CD8-positive, alpha-beta memory T cell (primary cell): Measurements from ENCODE around the gene ARHGEF5. TPM values are rescaled to one million over a fixed set of nuclear protein-coding genes. Genes with fewer than 3 reads are reported as not detected.
A peak's percentile ranks its signal among the peaks of the same experiment; 100 is the strongest.

Source experiments
- CTCF ChIA-PET: fragments of 350-600 bp; sonication (Branson Sonifier 250); formaldehyde crosslinking; loops from one replicate; lab custom pipeline; 2021; ENCODE audit warnings: antibody characterized with exemption; lab: Charles Lee
- POLR2A ChIA-PET: fragments of 350-600 bp; sonication (Branson Sonifier 250); formaldehyde crosslinking; loops from one replicate; lab custom pipeline; 2021; ENCODE audit warnings: antibody characterized with exemption; lab: Charles Lee
- DNase-seq, 5 donors: peaks; one replicate each; pipeline versions ENCODE4 v3.0.0 to v3.0.0-alpha.2; 2020 to 2022; ENCODE audit warnings: mixed read lengths in 1 of 5
- H3K27ac ChIP-seq: one replicate; pipeline ENCODE4 v1.7.0; 2013; ENCODE audit warnings: low read depth, mild to moderate bottlenecking, low read length, moderate library complexity
- H3K27me3 ChIP-seq: 2 replicates; pipeline ENCODE4 v1.7.0; 2013; ENCODE audit warnings: low read length, mild to moderate bottlenecking; ENCODE audit not compliant: insufficient read depth, poor library complexity, severe bottlenecking
- H3K36me3 ChIP-seq: 2 replicates; pipeline ENCODE4 v1.7.0; 2013; ENCODE audit warnings: mild to moderate bottlenecking, low read length, moderate library complexity; ENCODE audit not compliant: insufficient read depth
- H3K4me1 ChIP-seq: 2 replicates; pipeline ENCODE4 v1.7.0; 2013; ENCODE audit warnings: mild to moderate bottlenecking, low read length, moderate library complexity; ENCODE audit not compliant: insufficient read depth
- H3K4me3 ChIP-seq: 2 replicates; pipeline ENCODE4 v1.7.0; 2013; ENCODE audit warnings: mild to moderate bottlenecking, low read length
- H3K9me3 ChIP-seq: 2 replicates; pipeline ENCODE4 v1.7.0; 2013; ENCODE audit warnings: mild to moderate bottlenecking, low read length
- H3K27ac Mint-ChIP-seq, 8 donors: one replicate each; pipeline ENCODE4 v1.8.0; 2020 to 2021; ENCODE audit warnings: mixed read lengths in 8 of 8, mild to moderate bottlenecking in 6 of 8, inconsistent platforms in 3 of 8, moderate library complexity in 3 of 8
- H3K27me3 Mint-ChIP-seq, 2 donors: one replicate each; pipeline ENCODE4 v1.8.0; 2020 to 2021; ENCODE audit warnings: mixed read lengths in 2 of 2, mild to moderate bottlenecking in 1 of 2, moderate library complexity in 1 of 2
- H3K36me3 Mint-ChIP-seq, 3 donors: one replicate each; pipeline ENCODE4 v1.8.0; 2020 to 2021; ENCODE audit warnings: mixed read lengths in 3 of 3, inconsistent platforms in 1 of 3, mild to moderate bottlenecking in 1 of 3
- H3K4me1 Mint-ChIP-seq, 3 donors: one replicate each; pipeline ENCODE4 v1.8.0; 2020 to 2021; ENCODE audit warnings: mixed read lengths in 3 of 3, inconsistent platforms in 1 of 3, mild to moderate bottlenecking in 1 of 3
- H3K4me3 Mint-ChIP-seq, 7 donors: one replicate each; pipeline ENCODE4 v1.8.0; 2020 to 2021; ENCODE audit warnings: mixed read lengths in 7 of 7, mild to moderate bottlenecking in 6 of 7, moderate library complexity in 4 of 7, inconsistent platforms in 2 of 7
- H3K9me3 Mint-ChIP-seq, 5 donors: one replicate each; pipeline ENCODE4 v1.8.0; 2020 to 2022; ENCODE audit warnings: mixed read lengths in 5 of 5, mild to moderate bottlenecking in 3 of 5, moderate library complexity in 2 of 5, inconsistent platforms in 1 of 5
- polyA plus RNA-seq: library from polyadenylated mRNA; unstranded; fragments of 300-500 nt; fragmentation: Illumina TruSeq; gene quantifications from one replicate; pipeline ENCODE4 v1.2.3, GENCODE V29; 2021
- total RNA-seq, 2 experiments: library from RNA; stranded (reverse); gene quantifications; one replicate each; pipeline ENCODE4 v1.2.3, GENCODE V29; 2021

ARHGEF5 gene
- total and polyA plus RNA-seq, 3 experiments from 2014 or later = 3.0 to 11.4 (median 10.3) TPM

DNA sequence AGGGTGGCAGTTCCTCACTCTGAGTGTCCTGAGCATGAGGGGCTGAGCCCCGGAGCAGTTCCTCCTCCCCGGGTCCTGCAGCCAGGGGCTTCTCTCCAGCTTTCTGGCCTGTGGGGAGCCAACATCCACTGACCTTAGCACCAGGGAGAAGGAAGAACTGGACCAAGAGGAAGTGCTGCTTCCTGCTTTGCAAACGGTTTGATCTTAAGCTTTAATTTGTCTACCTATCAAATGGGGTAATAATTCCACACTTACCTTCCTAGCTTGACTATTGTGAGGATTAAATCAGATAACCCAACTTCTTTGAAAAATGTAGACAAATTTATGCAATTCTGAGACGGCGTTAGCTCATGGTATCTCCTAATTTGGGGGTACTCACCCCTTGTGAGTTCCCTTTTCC is 46.3 kb downstream of the ARHGEF5 start:
- Histone ChIP-seq H3K4me1 (no peaks in the 10 kb centered on the region), H3K36me3 (no peaks in the 10 kb centered on the region), H3K4me3 (no peak overlapping the region), H3K9me3 (no peaks in the 10 kb centered on the region), H3K27ac (no peak overlapping the region), H3K27me3 (no peaks in the 10 kb centered on the region)
- ChIA-PET CTCF (interaction anchor here (1.3 kb wide), 1 partner anchor 9 kb away, joined by 3 read pairs; no protein-coding TSS in a partner anchor), POLR2A (no interaction called here)
- no peak overlapping the region for H3K4me3 Mint-ChIP-seq
- peak overlapping the region in 1 of 8 donors; percentile 42 for H3K27ac Mint-ChIP-seq
- no peaks in the 10 kb centered on the region for H3K4me1 Mint-ChIP-seq
- no peaks in the 10 kb centered on the region for H3K9me3 Mint-ChIP-seq
- no peaks in the 10 kb centered on the region for H3K36me3 Mint-ChIP-seq
- no peak for DNase-seq
- peaks cover 7 to 15% of the 10 kb centered on the region in 2 donors for H3K27me3 Mint-ChIP-seq

DNA sequence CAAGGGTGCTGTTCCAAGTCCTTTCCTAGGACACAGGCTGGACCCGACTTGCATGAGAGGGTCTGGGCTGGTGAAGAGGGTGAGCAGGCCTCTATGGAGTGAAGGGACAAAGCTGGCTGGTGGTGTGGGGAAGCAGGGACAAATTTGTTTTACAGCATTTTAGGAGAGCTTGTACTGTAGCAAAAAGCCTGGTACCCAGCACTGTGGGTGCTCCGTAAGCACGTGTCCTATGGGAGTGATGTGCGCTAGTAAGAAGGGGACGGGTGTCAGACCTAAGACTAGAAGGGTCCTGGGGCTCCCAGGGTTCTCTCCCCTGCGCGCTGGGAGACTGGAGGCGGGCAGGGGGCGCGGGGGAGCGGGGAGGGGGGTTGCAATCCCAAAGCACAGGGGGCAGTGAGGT is 47.9 kb downstream of the ARHGEF5 start:
- H3K36me3 ChIP-seq = no peaks in the 10 kb centered on the region
- H3K4me3 Mint-ChIP-seq = no peak overlapping the region
- H3K9me3 ChIP-seq = no peaks in the 10 kb centered on the region
- CTCF ChIA-PET = no interaction called here
- H3K27ac Mint-ChIP-seq = no peak overlapping the region
- DNase-seq = no peak
- no peaks in the 10 kb centered on the region for H3K4me1 ChIP-seq
- no peak overlapping the region for H3K27ac ChIP-seq
- POLR2A ChIA-PET = no interaction called here
- H3K4me1 Mint-ChIP-seq = no peaks in the 10 kb centered on the region
- no peaks in the 10 kb centered on the region for H3K27me3 ChIP-seq
- no peaks in the 10 kb centered on the region for H3K9me3 Mint-ChIP-seq
- H3K4me3 ChIP-seq = no peak overlapping the region
- H3K36me3 Mint-ChIP-seq = no peaks in the 10 kb centered on the region
- peaks cover 6 to 23% of the 10 kb centered on the region in 2 donors for H3K27me3 Mint-ChIP-seq

DNA sequence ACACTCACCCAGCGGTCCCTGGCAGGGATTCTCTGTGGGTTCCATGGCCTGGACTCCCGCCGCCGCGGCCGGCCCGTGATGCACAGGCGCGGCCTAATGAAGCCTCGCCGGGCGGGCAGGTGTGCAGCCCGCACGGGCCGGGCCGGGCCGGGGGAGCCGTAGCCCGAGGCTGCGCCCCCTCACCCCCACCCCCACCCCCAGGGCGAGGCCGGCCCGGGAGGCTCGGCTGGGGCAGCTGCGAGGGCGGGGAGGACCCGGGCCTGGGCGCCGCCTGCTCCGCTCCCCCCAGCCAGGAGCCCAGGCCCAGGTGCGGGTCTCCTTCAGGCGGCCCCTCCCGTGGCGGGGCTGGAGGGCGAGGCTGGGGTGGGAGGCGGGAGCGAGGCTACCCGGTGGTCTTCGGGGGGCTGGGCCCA is 48.5 kb downstream of the ARHGEF5 start, which contains the start of gene NOBOX:
Gene NOBOX (minus strand): TSS at position 45 of the 413 bp plus-strand sequence.
- Mint-ChIP-seq H3K27me3 (peaks cover 5 to 28% of the 10 kb centered on the region in 2 donors), H3K36me3 (no peaks in the 10 kb centered on the region), H3K9me3 (no peaks in the 10 kb centered on the region), H3K4me3 (no peak within 1 kb of the TSS), H3K27ac (no peak within 1 kb of the TSS), H3K4me1 (no peaks in the 10 kb centered on the region)
- Histone ChIP-seq H3K4me1 (no peaks in the 10 kb centered on the region), H3K27me3 (no peaks in the 10 kb centered on the region), H3K4me3 (no peak within 1 kb of the TSS), H3K36me3 (no peaks in the 10 kb centered on the region), H3K27ac (no peak within 1 kb of the TSS), H3K9me3 (no peaks in the 10 kb centered on the region)
- DNase-seq = no peak
- ChIA-PET POLR2A (no interaction called here), CTCF (no interaction called here)

DNA sequence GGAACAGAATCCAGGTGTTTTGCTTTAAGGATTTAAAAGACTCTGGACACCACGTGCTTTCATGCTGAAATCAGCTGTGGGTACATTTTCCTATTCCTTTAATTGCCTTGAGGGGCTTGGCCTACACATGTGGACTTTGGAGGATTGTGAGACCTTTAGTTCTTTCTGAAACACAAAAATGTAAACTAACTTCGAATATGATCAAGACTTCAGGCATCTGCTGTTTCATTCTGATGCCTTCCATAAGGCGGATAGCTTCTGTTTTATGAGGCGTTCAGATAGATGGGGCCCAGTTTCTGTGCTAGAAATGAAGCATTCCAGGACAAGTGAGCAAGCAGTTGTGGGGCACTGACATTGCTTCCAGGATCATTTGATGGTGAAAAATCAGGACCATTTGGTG is 49.7 kb downstream of the ARHGEF5 start:
- H3K27ac Mint-ChIP-seq = no peak overlapping the region
- H3K4me1 Mint-ChIP-seq = no peaks in the 10 kb centered on the region
- POLR2A ChIA-PET = no interaction called here
- H3K9me3 Mint-ChIP-seq = no peaks in the 10 kb centered on the region
- H3K36me3 Mint-ChIP-seq = no peaks in the 10 kb centered on the region
- Histone ChIP-seq H3K4me3 (no peak overlapping the region), H3K9me3 (no peaks in the 10 kb centered on the region), H3K36me3 (no peaks in the 10 kb centered on the region), H3K27ac (no peak overlapping the region), H3K27me3 (no peaks in the 10 kb centered on the region), H3K4me1 (no peaks in the 10 kb centered on the region)
- no peak overlapping the region for H3K4me3 Mint-ChIP-seq
- CTCF ChIA-PET = interaction anchor here (1.1 kb wide), 1 partner anchor 13 kb away, joined by 3 read pairs; no protein-coding TSS in a partner anchor
- peaks cover 5 to 34% of the 10 kb centered on the region in 2 donors for H3K27me3 Mint-ChIP-seq
- DNase-seq = no peak

DNA sequence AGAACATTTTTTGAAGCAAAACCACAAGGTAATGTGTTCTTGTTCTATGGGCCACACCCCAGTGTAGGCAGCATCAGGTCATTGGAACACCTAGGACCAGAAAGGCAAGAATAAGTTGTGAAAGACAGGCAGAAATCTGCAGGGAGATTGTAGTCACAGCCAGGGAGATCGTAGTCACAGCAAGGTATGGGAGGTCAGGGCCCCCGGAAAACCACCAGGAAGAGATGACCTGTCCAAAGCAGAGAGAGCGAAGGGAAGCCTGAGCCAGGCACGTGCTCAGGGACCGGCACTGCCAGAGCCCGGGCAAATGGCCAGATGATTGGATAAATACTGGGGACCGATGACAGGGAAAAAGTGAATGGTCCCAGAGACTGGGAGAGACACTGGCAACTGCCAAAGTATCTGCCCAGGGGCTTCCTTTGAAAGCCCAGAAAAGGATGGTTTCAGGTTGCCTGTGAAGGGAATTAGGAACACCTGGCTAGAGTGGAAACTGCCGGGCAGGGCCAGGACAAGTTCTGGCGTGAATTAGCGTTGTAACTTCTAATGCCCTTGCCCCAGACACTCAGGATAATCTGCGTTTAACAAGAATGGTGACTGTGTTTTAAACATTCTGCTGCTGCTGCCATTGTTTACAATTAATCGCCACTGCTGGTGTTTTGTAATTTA is 52.2 kb downstream of the ARHGEF5 start:
- Mint-ChIP-seq H3K4me3 (no peak overlapping the region), H3K4me1 (no peaks in the 10 kb centered on the region), H3K27ac (no peak overlapping the region), H3K36me3 (no peaks in the 10 kb centered on the region), H3K9me3 (no peaks in the 10 kb centered on the region), H3K27me3 (peaks cover 5 to 41% of the 10 kb centered on the region in 2 donors)
- Histone ChIP-seq H3K4me1 (no peaks in the 10 kb centered on the region), H3K4me3 (no peak overlapping the region), H3K27me3 (no peaks in the 10 kb centered on the region), H3K27ac (no peak overlapping the region), H3K9me3 (no peaks in the 10 kb centered on the region), H3K36me3 (no peaks in the 10 kb centered on the region)
- DNase-seq = no peak
- CTCF ChIA-PET = no interaction called here
- POLR2A ChIA-PET = no interaction called here

DNA sequence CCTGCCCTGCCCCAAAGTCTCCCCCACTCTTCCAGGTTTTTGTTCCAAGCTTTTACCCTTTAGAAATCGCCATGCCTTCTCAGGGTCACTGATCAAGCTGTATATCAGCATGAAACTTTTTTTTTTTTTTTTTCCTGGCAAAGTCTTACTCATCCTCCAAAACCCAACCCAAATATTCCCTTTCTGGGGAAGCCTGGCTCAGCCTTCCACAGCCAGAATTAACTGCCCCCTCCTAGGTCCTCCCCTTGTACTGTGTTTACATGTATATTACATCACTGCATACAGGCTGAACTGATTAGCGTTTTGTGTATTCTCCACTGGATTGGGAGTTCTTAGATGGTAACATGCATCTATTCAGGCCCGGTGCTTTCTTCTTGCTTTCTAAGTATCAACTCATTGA is 52.9 kb downstream of the ARHGEF5 start:
- ChIA-PET POLR2A (no interaction called here), CTCF (no interaction called here)
- no peak overlapping the region for H3K27ac ChIP-seq
- H3K4me1 ChIP-seq = no peaks in the 10 kb centered on the region
- no peak overlapping the region for H3K4me3 Mint-ChIP-seq
- H3K4me1 Mint-ChIP-seq = no peaks in the 10 kb centered on the region
- H3K9me3 ChIP-seq = no peaks in the 10 kb centered on the region
- no peaks in the 10 kb centered on the region for H3K36me3 Mint-ChIP-seq
- H3K9me3 Mint-ChIP-seq = no peaks in the 10 kb centered on the region
- no peak overlapping the region for H3K27ac Mint-ChIP-seq
- no peak for DNase-seq
- H3K27me3 Mint-ChIP-seq = peaks cover 4 to 37% of the 10 kb centered on the region in 2 donors
- H3K4me3 ChIP-seq = no peak overlapping the region
- H3K36me3 ChIP-seq = no peaks in the 10 kb centered on the region
- no peaks in the 10 kb centered on the region for H3K27me3 ChIP-seq

DNA sequence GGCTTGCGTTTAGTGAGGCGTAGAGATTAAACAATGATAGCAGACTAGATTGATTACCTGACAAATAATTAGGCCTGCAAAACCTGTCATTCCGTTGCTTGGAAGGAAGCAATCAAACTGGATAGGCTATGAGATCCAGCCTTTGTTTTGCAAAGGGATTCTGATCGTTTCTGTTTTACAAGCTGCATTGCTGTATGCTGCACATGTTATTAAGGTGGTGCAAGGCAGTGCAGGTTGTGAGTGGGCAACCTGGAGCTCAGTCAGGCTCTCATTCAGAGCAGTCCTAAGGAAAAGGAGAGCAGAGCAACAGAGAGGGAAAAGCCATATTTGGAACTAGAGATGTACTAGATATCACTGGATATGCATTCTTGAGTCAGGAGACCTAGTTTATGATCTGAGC is 55.2 kb downstream of the ARHGEF5 start:
- ChIA-PET POLR2A (no interaction called here), CTCF (interaction anchor here (0.8 to 1.5 kb wide), 2 partner anchors 9 to 14 kb away, joined by 3 read pairs; no protein-coding TSS in a partner anchor)
- H3K27me3 ChIP-seq = no peaks in the 10 kb centered on the region
- H3K27me3 Mint-ChIP-seq = peaks cover 3 to 41% of the 10 kb centered on the region in 2 donors
- H3K36me3 Mint-ChIP-seq = no peaks in the 10 kb centered on the region
- H3K4me3 Mint-ChIP-seq = no peak overlapping the region
- H3K4me3 ChIP-seq = no peak overlapping the region
- no peaks in the 10 kb centered on the region for H3K9me3 ChIP-seq
- no peak overlapping the region for H3K27ac ChIP-seq
- no peaks in the 10 kb centered on the region for H3K4me1 Mint-ChIP-seq
- peak overlapping the region in 2 of 8 donors; percentile 2 to 38 for H3K27ac Mint-ChIP-seq
- H3K9me3 Mint-ChIP-seq = no peaks in the 10 kb centered on the region
- no peak for DNase-seq
- no peaks in the 10 kb centered on the region for H3K36me3 ChIP-seq
- H3K4me1 ChIP-seq = no peaks in the 10 kb centered on the region

DNA sequence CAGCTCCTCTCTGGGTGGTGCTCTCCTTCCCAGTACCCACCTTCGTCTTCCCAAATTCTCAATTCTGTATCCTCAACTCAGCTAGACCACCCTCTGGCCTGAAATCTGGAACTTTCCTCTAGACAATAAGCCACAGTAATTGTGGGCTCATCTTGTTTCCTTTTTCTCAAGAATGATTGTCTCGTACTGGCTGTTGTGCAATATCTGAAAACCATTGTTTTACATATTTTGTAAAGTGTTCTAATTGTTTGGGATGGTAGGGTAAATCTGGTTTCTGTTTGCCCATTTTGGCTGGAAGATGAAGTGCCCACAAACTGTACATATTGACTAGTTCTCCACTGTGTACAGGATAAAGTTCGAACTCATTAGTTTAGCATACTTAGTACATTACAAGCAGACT is 59.6 kb downstream of the ARHGEF5 start:
- Histone ChIP-seq H3K4me3 (no peak overlapping the region), H3K4me1 (no peaks in the 10 kb centered on the region), H3K27me3 (no peaks in the 10 kb centered on the region), H3K27ac (no peak overlapping the region), H3K9me3 (no peaks in the 10 kb centered on the region), H3K36me3 (no peaks in the 10 kb centered on the region)
- Mint-ChIP-seq H3K4me3 (no peak overlapping the region), H3K36me3 (no peaks in the 10 kb centered on the region), H3K27ac (no peak overlapping the region), H3K9me3 (peaks cover 0 to 7% (median under 1%) of the 10 kb centered on the region in 5 donors), H3K4me1 (no peaks in the 10 kb centered on the region), H3K27me3 (peaks cover 3 to 29% of the 10 kb centered on the region in 2 donors)
- POLR2A ChIA-PET = no interaction called here
- CTCF ChIA-PET = no interaction called here
- no peak for DNase-seq
